Body of pancreas (tissue), 4 donors: ENCODE measurements around the gene PKP4.

Experiments used
- POLR2A ChIP-seq, 3 donors: fragments of 450-650 bp; IDR thresholded peaks; one replicate each; pipeline ENCODE4 v1.6.1; 2016; ENCODE audit warnings: antibody characterized with exemption in 3 of 3, mild to moderate bottlenecking in 2 of 3
- TF ChIP-seq, protein P1 (sequence below), 7 experiments: fragments of 450-650 bp in 4 of 7; fragments of 200-600 bp in 3 of 7; sonication (generic) in 3 of 7; IDR thresholded peaks; one replicate each; pipeline ENCODE4 v1.5.1; 2016 to 2019; ENCODE audit warnings: antibody characterized with exemption in 7 of 7

- TF ChIP-seq, protein P1, sequence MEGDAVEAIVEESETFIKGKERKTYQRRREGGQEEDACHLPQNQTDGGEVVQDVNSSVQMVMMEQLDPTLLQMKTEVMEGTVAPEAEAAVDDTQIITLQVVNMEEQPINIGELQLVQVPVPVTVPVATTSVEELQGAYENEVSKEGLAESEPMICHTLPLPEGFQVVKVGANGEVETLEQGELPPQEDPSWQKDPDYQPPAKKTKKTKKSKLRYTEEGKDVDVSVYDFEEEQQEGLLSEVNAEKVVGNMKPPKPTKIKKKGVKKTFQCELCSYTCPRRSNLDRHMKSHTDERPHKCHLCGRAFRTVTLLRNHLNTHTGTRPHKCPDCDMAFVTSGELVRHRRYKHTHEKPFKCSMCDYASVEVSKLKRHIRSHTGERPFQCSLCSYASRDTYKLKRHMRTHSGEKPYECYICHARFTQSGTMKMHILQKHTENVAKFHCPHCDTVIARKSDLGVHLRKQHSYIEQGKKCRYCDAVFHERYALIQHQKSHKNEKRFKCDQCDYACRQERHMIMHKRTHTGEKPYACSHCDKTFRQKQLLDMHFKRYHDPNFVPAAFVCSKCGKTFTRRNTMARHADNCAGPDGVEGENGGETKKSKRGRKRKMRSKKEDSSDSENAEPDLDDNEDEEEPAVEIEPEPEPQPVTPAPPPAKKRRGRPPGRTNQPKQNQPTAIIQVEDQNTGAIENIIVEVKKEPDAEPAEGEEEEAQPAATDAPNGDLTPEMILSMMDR (IDR thresholded peaks at IDR 0.05): no peak
- no peak for TF ChIP-seq POLR2A (IDR thresholded peaks at IDR 0.05)
Measured at GRCh38 chr2:158610059-158610458, 153.3 kb downstream of the PKP4 start.
